Esophagus squamous epithelium (tissue), 4 donors: ENCODE data around the gene EVC.

Experiments used
- CTCF ChIP-seq, 6 experiments: fragments of 450-650 bp in 4 of 6; fragments of 200-600 bp in 2 of 6; sonication (generic) in 2 of 6; IDR thresholded peaks; one replicate each; pipeline ENCODE4 v1.5.1; 2016 to 2019; ENCODE audit warnings: antibody characterized with exemption in 6 of 6, mild to moderate bottlenecking in 4 of 6, moderate library complexity in 4 of 6
- POLR2A ChIP-seq, 4 donors: fragments of 450-650 bp; IDR thresholded peaks; one replicate each; pipeline ENCODE4 v1.6.1; 2017; ENCODE audit warnings: antibody characterized with exemption in 4 of 4, mild to moderate bottlenecking in 4 of 4, moderate library complexity in 3 of 4

GRCh38 chr4:5798462-5798861, 87.5 kb downstream of the EVC start:
- TF ChIP-seq CTCF (IDR thresholded peaks at IDR 0.05) (no peak), POLR2A (IDR thresholded peaks at IDR 0.05) (no peak)
